Right renal pelvis (tissue), 4 donors: ENCODE data around the gene TECPR2. TPM values are rescaled to one million over a fixed set of nuclear protein-coding genes. Genes with fewer than 3 reads are reported as not detected.
"Not testable (repeated sequence)": the region's sequence is repeated elsewhere in the genome, so short reads cannot be mapped to it uniquely, and the experiment has no call there.

Source experiments
- DNase-seq, 4 donors: peaks; one replicate each; pipeline ENCODE4 v3.0.0-alpha.2; 2013; ENCODE audit warnings: low read depth in 4 of 4, low spot score in 3 of 4, missing footprints in 1 of 4
- polyA plus RNA-seq, 4 donors: library from polyadenylated mRNA; unstranded; fragments of 120-200 nt; gene quantifications; one replicate each; pipeline ENCODE4 v1.2.1, GENCODE V29; 2013; ENCODE audit not compliant: insufficient read length in 4 of 4

Gene TECPR2
- polyA plus RNA-seq, 4 donors: 16.7 to 19.9 (median 16.8) TPM

DNA sequence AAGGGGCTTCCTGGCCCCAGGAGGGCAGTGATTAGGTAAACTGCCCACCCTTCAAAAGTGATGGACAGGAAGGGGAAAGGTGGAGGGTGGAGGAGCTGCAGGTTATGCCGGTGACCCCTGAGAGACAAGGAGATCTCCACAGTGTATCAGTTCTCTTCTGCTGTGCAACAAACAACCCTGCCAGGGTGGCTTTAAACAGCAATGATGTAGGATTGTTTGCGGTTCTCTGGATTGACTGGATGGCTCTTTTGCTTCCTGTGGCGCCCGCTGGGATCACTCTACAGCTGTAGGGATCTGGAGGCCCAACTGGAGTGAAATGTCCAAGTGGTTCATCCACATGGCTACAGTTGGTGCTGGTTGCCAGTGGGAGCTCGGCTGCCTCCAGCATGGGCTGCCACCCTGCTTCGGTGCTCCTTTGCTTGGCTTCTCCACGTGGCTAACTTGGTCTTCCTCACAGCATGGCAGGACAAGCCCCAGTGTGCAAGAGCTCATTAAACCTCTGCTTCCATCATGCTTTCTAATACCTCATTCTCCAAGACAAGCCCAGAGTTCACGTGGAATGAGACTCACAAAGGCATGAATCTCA, 155.4 kb downstream of the TECPR2 start:
- no peak for DNase-seq

DNA sequence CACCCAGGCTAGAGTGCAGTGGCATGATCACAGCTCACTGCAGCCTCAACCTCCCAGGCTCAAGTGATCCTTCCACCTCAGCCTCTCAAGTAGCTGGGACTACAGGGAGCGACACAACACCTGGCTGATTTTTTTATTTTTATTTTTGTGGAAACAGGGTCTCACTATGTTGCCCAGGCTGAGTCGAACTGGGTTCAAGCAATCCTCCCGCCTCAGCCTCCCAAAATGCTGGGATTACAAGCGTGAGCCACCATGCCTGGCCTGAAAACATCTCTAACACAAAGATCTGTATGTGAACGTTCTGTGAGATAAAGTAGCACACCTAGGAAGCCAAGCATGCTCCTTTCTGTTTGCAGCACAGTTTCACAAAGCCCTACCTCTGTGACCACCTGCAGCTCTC, 157.0 kb downstream of the TECPR2 start:
- not testable (repeated sequence) for DNase-seq

DNA sequence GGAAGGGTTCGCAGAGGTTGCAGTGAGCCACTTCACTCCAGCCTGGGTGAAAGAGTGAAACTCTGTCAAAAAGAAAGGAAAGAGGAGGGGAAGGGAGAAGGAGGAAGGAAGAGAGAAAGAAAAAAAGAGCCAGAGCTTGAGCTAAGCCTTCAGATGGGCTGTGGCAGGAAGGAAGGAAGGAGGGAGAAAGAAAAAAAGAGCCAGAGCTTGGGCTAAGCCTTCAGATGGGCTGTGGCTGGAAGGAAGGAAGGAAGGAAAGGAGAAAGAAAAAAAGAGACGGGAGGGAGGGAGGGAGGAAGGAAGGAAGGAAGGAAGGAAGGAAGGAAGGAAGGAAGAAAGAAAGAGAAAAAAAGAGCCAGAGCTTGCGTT, 160.4 kb downstream of the TECPR2 start:
- no peak for DNase-seq

DNA sequence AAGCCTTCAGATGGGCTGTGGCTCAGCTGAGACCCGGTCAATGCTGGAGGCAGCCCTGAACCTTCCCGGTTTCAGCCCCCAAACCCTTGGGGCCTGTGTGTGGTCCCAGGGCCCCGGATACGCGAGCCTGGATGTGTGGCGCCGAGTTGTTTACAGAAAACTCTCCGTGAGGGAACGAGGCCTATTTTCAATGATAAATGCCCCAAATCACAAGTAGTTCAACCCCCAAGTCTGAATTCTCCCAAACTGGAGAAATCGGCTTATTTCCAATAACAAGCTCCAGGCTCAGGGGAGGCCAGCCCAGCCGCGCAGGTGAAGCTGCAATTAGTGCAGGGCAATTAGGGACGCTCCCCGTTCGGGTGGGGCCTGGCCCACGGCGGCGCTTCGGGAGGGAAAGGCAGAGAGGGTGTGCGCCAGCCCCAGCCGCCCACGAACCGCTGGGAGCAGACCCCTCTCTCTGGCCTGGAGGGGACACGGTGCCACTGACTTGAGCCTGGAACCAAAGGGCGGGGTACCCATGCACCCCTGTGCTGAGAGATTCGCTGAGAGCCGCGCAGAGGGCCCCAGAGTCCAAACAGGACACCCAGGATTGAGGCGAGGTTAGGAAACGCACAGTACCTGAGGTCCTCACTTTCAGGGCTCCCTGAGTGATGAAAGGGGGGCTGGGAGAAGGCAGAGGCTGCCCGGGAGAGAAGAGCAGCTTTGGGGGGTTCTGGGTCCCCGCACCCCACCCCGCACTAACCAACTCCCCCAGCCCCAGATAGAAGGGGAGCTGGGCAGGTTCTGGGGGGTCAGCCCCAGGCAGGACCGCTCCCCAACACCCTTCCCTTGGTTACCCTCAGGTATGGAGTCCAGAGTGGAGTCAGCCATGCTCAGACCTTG, 161.1 kb downstream of the TECPR2 start:
- DNase-seq: no peak

DNA sequence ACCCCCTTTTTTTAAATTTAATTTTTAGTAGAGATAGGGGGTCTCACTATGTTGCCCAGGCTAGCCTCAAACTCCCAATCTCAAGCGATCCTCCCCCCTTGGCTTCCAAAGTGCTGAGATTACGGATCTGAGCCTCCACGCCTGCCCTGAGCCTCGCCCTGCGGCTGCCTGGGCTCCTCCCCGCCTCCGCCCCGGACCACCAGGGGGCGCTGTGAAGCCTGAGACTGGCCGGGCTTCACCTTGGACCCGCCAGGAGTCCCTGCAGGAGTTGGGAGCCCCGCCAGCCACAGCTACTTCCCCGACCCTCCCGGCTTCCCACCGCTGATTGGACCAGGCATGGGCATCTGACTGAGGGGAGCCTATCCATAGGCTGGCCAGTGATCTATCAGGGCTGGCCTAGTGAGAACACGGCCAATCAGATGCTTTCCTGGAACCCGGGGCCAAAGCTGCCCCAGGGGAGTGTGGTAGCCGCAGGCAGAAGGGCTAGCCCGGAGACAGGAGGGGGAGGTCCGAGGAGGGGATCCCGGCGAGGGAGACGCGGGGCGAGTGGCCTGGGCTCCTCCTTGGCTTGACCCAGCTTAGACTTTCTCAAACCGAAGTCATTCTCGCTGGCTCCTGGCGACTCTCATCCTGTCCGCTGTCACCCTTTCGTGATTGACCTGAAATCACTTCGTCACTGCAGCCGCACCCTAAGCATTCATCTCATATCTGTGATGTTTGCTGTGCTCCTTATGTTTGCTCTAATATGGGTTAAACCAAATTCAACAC, 161.9 kb downstream of the TECPR2 start:
- peak; percentile 92 to 96 (median 95) for DNase-seq

DNA sequence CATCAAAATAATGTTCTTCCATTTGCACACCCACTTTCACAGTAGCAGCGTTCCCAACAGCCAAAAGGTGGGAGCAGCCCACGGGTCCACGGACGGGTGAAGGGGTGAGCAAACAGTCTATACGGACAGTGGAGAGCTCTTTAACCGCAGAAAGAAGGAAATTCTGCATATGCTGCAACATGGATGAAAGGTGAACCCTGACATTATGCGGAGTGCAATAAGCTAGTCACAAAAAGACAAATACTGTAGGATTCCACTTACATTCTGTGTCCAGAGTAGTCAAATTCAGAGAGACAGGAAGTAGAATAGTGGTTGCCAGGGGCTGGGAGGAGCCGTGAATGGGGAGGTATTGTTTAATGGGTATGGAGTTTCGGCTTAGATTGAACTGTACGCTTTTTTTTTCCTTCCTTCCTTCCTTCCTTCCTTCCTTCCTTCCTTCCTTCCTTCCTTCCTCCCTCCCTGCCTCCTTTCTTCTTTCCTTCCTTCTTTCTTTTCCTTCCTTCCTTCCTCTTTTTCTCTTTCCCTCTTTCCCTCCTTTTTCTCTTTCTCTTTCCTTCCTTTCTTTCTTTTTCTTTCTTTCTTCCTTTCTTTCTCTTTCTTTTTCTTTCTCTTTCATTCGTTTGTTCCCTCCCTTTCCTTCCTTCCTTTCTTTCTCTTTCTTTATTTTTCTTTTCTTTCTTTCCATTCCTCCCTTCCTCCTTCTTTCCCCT, 162.6 kb downstream of the TECPR2 start:
- DNase-seq: no peak

DNA sequence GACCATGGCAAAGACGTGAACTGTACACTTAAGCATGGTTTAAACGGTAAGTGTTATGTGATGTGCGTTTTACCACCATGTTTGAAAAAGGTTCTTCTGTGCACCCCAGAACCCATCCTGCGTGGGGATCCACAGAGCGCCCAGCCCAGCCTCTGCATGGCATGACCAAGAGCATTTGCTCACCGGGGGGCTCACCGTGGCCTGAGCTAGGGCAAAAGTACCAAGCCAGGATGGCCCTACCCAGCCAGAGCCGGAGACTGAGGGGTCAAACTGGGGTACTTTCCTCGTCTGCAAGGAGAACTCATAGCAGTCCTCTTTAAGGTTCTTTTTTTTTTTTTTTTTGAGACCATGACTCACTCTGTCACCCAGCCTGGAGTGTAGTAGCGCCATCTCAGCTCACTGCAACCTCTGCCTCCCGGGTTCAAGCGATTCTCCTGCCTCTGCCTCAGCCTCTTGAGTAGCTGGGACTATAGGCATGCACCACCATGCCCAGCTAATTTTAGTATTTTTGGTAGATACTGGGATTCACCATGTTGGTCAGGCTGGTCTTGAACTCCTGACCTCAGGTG, 163.3 kb downstream of the TECPR2 start:
- DNase-seq: no peak

DNA sequence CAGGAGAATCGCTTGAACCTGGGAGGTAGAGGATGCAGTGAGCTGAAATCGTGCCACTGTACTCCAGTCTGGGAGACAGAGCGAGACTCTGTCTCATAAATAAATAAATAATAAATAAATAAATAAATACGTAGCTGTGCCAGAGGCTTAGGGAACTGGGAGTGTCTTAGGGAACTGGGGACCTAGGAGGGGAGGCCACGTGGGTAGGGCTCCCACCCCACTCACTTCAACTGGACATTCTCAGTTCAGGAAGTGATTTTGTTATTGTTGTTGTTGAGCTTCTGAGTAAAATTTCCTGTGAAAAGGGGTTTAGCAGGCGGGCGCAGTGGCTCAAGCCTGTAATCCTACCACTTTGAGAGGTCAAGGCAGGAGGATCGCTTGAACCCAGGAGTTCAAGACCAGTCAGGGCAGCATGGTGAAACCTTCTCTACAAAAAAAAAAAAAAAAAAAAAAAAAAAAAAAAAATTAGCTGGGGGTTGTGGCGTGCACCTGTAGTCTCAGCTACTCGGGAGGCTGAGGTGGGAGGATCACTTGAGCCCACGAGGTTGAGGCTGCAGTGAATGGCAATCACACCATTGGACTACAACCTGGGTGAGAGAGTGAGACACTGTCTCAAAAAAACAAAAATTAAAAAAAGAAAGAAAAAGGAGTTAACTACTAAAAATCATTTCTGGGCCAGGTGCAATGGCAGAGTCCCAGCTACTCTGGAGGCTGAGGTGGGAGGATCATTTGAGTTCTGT, 165.9 kb downstream of the TECPR2 start:
- no peak for DNase-seq

DNA sequence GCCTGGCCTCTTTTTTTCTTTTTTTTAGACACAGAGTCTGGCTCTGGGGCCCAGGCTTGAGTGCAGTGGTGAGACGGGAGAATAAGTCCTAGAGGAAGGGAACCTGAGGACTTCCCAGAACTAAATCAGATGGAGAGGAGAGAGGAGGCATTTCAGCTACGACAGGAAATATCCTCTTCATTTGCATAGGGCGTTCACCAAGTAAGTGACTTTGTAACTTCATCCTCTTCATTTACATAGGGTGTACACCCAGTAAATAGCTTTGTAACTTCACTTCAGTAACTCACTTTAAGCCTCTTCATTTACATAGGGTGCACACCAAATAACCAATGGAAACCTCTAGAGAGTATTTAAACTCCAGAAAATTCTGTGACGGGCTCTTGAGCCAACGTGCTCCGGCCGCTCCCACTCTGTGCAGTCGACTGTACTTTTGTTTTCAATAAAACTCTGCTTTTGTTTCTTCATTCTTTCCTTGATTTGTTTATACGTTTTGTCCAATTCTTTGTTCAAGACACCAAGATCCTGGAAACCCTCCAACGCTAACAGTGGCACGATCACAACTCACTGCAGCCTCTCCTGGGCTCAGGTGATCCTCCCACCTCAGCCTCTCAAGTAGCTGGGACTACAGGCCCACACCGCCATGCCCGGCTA, 168.2 kb downstream of the TECPR2 start:
- no peak for DNase-seq

DNA sequence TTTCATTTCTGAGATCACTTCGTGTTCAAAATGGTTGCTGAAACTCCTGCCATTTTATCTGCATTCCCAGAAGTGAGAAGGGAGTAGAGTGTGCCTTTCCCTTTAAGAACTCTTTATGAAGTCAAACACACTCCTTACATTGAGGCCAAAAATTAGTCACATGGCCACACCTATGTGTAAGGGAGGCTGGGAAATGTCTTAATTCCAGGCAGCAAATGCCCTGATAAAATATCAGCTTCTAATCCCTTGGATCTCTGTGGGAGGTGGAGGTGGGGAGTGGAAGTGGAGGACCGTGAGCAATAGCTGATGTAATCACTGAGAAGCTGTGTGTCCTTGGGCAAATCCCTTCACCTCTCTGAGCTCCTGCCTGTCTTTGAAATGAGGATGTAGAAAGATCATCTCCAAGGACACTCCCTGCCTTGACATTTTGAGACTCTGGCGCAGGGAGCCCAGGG, 169.5 kb downstream of the TECPR2 start:
- DNase-seq: no peak

DNA sequence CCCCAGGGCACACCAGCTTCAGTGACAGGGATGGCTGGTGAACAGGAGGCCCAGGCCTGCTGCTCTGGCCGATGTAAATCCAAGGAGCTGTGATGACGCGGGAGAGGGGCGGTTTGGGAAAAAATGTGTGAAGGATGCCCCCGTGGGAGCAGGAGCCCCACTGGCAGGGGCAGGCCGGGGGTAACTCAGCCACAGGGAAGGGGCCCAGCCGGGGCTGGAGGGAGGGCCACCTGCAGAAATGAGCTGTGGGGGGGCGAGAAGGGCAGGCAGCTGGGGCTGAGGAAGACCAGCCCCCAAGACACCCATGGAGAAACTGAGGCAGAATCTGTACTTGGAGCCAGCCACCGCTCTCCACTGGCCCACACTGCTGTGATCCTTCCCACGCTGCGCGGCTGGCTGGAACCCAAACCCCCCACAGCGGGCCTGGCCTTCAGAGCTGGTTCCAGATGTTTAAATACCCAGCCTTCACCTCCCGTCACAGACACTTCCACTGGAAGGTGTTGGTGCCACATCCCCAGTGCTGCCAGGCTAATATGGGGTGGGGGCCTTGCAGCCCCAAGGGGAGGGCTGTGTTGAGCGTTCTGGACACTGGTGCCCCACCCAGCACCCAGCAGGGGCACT, 175.3 kb downstream of the TECPR2 start:
- DNase-seq: no peak

DNA sequence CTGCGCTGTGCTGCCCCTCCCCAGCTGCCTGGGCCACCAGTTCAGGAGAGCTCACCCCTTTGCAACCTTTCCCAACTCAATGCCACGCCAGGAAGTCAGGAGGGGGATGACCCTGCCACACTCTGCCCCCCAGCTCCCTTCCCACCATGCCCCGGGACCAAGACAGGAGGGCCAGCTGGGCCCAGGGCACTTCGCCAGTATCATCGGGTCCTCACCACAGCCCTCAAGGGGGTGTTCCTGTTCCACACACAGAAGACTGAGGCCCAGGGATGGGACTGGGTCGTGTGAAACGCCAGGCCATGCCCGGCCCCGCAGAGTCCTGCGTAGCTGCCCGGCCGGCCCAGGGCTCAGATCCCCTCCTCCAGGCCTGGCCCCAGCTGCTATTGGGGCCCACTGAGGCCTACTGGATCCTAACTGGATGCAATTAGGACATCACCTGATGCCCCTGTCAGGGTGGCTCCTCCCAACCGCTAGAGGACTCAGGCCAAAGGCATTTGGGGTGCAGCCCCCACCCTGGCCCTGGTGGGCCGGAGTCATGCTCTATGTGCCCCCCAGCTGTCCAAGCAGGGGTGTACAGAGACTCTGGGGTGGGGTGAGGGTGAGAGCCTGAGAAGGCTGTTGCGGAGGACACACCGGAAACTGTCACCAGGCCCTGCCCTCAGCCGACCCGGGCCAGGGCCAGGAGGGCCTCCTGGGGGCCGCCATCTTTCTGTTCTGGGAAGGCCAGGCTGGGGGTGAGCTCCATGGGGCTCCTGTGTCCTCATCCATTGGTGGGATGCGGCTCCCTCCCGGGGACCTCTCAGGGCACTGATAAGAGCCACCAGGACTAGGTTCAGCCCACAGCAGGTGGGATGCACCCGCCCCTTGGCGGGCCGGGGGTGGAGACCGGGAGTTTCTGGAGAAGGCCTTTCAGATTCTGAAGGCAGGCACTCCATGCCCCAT, 176.1 kb downstream of the TECPR2 start:
- no peak for DNase-seq

DNA sequence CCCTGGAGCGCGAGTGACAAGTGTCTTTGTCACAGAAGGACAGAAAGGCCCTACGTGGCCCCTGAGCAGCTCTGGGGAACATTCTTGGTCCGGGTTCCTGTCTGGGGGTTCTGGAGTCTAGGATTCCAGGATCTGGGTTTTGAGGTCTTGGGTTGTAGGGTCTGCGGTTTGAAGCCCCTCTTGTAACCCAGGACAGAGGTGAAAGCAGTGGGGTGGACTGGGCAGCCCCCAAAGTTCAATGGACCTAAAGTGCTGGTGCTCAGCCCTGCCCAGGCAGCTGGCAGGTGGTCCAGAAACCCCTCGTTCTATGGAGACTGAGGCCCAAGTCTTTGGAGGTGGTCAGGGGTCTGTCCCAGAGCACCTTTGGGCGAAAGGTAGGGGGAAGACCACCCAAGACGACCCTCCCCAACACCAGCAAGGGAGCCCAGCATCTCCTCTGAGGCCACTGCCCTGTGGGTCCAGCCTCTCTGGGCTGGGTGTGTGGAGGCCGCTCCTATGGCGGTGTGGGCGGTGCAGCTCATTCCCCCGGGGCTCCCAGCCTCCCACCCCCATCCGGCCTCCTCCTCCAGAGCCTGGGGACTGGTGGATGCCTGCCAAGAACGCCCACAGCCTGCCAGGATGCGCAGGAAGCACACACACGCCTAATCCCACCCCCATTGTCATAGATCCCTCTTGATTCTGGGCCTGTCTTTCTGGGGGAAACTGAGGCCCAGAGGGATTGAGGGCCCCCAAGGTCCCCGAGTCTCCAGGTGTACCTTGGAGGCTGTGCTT, 177.0 kb downstream of the TECPR2 start:
- peak in 2 of 4 donors; percentile 70 to 72 for DNase-seq

DNA sequence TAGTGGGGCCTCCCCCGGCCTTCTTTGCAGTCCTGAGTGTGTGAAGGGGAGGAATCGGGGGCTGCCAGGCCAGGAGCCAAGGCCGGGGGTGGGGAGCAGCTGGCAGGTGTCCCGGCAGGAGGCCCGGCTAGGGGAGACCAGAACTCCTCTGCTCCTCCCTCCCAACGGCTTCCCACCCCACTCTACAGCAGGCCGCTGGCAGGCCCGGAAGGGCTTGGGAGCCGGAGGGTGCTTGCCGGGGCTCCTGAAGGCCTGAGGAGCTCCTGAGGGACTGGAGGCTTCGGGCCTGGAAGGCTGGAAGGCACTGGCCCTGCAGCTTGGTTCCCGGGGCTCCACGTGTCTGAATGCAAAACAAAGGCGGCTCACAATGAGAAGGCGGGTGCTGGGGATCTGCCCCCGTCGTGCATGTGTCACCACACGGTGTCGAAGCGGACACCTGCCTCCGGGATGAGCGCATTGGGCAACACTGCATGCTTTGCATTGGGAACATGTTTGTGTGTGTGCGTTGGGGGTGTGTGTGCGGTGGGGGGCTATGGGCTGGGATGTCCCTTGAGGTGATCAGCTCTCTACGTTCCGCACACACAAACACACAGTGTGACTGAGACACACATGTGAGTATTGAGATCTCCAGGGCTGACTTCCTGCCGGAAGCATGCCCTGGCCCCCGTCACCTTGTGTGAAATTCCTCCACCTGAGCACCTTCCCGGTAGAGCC, 177.7 kb downstream of the TECPR2 start:
- no peak for DNase-seq

DNA sequence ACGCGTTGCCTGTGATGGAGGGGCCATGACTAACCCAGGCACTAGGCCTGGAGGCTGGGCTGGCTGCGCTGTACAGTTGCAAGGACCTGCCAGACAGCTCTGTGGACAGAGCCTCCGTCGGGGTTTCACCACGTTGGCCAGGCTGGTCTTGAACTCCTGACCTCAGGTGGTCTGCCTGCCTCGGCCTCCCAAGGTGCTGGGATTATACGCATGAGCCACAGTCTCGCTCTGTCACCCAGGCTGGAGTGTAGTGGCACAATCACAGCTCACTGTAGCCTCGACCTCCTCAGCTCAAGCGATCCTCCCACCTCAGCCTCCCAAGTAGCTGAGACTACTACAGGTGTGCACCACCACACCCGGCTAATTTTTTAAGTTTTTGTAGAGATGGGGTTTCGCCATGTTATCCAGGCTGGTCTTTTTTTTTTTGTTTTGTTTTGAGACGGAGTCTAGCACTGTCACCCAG, 178.3 kb downstream of the TECPR2 start:
- DNase-seq: not testable (repeated sequence)

DNA sequence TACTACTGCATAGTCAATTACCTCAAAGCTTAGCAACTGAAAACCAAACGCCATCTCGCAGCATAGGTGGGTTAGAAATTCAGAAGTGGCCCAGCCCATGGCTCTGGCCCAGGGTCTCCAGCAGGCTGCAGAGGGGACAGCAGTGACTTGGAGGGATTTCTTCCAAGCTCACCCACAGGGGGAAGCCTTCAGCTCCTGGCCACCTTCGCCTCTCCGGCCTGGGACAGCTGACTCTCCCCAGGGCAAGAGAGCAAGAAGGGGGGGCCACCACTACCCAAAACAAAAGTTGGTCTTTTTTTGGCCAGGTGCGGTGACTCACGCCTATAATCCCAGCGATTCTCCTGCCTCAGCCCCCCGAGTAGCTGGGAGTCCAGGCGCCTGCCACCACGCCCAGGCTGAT, 179.0 kb downstream of the TECPR2 start:
- no peak for DNase-seq
